Measurements from ENCODE around the gene CALML4.

- TF ChIP-seq CTCF (IDR thresholded peaks at IDR 0.05; ENCODE audit: insufficient read depth, low read length) (no peak), POLR2AphosphoS5 (IDR thresholded peaks at IDR 0.05; ENCODE audit: low read depth) (no peak), REST (IDR thresholded peaks at IDR 0.05; ENCODE audit: insufficient replicate concordance, low read depth) (no peak), GABPA (IDR thresholded peaks at IDR 0.05; ENCODE audit: low read depth) (no peak)
Observed at GRCh38 chr15:68230157-68231100, 25.3 kb upstream of the CALML4 start.

Data from HL-60 (cell line).